ENCODE data around the gene CACNB2. TPM values are rescaled to one million over a fixed set of nuclear protein-coding genes. Genes with fewer than 3 reads are reported as not detected.

Gene CACNB2
- total RNA-seq, 6 experiments from 2014 or later = not detected

DNA sequence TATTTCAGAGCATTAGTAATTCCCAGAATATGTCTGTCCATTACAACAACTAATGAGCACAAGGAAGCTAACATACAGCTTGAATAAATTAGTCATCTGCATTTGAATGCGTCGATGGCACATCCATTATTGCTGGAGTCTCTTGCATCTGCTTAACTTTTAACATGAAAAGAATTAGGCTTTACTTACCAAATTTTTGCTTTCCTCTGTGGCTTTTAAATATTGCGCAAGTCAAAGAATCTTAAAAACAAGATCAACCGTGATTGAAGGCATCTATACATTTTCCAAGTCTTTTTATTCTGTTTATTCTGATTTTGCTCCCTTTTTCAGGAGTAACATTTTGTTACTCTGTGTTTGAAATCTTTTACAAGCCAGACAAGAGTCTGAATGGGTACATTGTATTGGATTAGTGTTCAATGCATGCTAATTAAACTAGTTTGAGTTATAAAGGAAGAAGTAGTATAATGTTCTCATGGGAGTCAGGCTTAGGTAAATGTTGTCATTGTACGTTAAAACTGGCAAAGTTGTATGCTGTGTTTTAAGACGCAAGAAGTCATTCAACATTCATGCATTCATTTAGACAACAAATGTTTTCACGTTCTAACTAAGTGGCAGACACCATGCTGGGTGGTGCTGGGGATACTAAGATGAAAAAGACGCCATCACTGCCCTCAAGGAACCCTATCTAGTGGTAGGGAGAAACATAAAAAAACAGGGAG lies 4.0 kb upstream of the CACNB2 start:
- TF ChIP-seq, protein P1, sequence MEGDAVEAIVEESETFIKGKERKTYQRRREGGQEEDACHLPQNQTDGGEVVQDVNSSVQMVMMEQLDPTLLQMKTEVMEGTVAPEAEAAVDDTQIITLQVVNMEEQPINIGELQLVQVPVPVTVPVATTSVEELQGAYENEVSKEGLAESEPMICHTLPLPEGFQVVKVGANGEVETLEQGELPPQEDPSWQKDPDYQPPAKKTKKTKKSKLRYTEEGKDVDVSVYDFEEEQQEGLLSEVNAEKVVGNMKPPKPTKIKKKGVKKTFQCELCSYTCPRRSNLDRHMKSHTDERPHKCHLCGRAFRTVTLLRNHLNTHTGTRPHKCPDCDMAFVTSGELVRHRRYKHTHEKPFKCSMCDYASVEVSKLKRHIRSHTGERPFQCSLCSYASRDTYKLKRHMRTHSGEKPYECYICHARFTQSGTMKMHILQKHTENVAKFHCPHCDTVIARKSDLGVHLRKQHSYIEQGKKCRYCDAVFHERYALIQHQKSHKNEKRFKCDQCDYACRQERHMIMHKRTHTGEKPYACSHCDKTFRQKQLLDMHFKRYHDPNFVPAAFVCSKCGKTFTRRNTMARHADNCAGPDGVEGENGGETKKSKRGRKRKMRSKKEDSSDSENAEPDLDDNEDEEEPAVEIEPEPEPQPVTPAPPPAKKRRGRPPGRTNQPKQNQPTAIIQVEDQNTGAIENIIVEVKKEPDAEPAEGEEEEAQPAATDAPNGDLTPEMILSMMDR (IDR thresholded peaks at IDR 0.05) = no peak
- Mint-ChIP-seq H3K4me3 (no peak overlapping the region), H3K9me3 (no peaks in the 10 kb centered on the region), H3K27me3 (ENCODE audit: insufficient read depth) (peaks cover 15% of the 10 kb centered on the region), H3K27ac (no peak overlapping the region), H3K36me3 (ENCODE audit: low read depth) (no peaks in the 10 kb centered on the region), H3K4me1 (ENCODE audit: low read depth) (no peaks in the 10 kb centered on the region)
- no peak for DNase-seq

DNA sequence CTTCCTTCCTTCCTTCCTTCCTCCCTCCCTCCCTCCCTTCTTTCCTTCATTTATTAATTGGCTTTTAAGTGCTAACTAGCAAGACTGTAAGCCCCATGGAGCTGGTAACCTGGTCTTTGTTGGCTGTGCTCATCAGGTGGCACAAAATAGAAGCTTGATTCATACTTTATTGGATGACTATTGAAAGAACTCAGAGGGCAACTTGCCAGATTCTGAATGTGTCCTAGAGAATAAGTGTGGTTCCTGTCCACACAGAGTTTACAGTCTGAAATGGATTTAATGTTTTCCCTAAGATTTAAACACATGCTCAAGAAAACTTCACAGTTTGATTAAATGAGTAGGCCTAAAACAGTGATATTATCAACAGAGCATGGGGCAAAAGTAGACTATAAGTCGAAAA lies 3.1 kb upstream of the CACNB2 start:
- Mint-ChIP-seq H3K27ac (no peak overlapping the region), H3K4me1 (ENCODE audit: low read depth) (no peaks in the 10 kb centered on the region), H3K36me3 (ENCODE audit: low read depth) (no peaks in the 10 kb centered on the region), H3K9me3 (no peaks in the 10 kb centered on the region), H3K27me3 (ENCODE audit: insufficient read depth) (peaks cover 21% of the 10 kb centered on the region), H3K4me3 (no peak overlapping the region)
- TF ChIP-seq, protein P1 (IDR thresholded peaks at IDR 0.05) = no peak
- DNase-seq = no peak

DNA sequence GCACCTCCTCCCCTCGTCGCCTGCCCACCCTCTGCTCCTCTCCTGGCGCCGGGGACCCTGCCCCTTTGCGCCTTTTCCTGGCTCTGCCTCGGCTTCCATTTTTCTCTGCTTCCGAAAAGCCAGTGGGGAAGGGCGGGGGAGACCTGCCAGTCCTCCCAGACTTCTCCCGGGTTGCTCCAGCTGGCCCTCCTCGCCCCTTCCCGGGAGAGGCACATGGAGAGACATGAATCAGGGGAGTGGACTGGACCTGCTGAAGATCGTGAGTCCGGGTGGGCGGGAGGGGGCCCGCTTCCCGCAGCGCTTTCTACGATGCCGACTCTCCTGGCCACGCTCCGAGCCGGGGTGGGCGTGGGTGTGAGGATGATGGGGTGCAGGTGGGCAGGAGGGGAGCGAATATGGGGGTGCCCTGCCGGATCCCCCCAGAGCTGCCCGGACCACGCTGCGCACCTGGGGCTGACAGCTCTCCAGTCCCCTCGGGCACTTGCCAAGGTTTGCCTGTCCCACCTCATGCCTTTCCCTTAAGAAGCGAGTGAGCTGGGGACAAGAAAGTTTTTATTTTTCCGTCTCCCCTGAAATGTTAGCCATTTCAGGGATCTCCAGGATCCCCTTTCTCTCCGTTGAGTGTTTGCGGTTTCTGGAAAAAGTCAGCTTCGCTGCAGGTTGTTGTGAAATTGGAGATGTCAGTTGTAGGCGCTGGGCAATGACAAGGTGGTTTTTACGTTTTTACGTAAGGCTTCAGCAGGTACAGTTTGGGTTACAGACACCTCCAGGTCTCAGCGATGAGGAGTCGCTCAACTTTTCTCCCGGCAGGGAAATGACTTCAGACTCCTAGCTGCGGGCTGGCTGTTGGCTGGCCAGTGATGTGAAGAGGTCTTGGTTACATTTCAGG lies 977 bp downstream of the CACNB2 start:
- TF ChIP-seq, protein P1 (IDR thresholded peaks at IDR 0.05) = no peak
- H3K9me3 Mint-ChIP-seq = no peaks in the 10 kb centered on the region
- no peak for DNase-seq
- H3K27ac Mint-ChIP-seq = no peak overlapping the region
- H3K4me3 Mint-ChIP-seq = no peak overlapping the region
- H3K27me3 Mint-ChIP-seq (ENCODE audit: insufficient read depth) = peaks cover 20% of the 10 kb centered on the region
- no peaks in the 10 kb centered on the region for H3K4me1 Mint-ChIP-seq (ENCODE audit: low read depth)
- H3K36me3 Mint-ChIP-seq (ENCODE audit: low read depth) = no peaks in the 10 kb centered on the region

DNA sequence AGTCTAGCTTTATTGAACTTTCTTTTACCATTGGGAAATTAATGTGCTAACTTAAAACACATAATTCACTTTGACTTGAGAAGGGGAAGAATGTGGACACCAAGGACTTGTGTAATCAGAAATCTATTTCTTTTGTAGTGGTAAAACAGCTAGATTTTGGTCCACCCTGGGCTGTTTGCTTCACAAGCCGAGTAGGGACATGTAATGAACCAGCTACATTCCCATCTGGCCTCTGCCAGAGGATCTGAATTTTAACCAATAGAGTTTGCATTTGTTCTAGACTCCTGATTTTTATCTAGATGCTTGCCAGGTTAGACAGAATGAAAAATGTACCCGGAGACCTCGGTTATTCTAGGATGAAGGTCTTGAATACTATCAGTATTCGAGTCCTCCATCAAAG lies 1.9 kb downstream of the CACNB2 start:
- Mint-ChIP-seq H3K27ac (no peak overlapping the region), H3K27me3 (ENCODE audit: insufficient read depth) (peaks cover 20% of the 10 kb centered on the region), H3K4me3 (no peak overlapping the region), H3K36me3 (ENCODE audit: low read depth) (no peaks in the 10 kb centered on the region), H3K4me1 (ENCODE audit: low read depth) (no peaks in the 10 kb centered on the region), H3K9me3 (no peaks in the 10 kb centered on the region)
- TF ChIP-seq, protein P1 (IDR thresholded peaks at IDR 0.05) = no peak
- no peak for DNase-seq

DNA sequence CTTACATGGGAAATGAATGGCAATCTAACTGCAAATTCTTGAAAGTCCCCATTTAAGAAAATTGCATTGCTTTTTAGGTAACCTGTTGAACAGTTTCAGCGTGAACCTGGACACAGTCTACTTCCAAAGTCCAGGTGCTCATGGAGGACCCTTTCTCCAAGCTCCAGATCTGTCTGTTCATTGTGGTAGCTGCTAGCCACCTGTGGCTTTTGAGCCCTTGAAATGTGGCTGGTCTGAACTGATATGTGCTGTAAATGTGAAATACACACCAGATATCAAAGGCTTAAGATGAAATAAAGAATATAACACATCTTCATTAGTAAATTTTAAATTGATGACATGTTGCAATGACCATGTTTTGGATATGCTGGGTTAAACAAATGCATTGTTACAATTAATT lies 4.2 kb downstream of the CACNB2 start:
- H3K27me3 Mint-ChIP-seq (ENCODE audit: insufficient read depth) = peaks cover 22% of the 10 kb centered on the region
- no peaks in the 10 kb centered on the region for H3K36me3 Mint-ChIP-seq (ENCODE audit: low read depth)

More for the DNA sequence above, 4.2 kb downstream of the CACNB2 start:
- Mint-ChIP-seq H3K4me1 (ENCODE audit: low read depth) (no peaks in the 10 kb centered on the region), H3K4me3 (no peak overlapping the region), H3K27ac (no peak overlapping the region), H3K9me3 (no peaks in the 10 kb centered on the region)
- DNase-seq = no peak
- TF ChIP-seq, protein P1 (IDR thresholded peaks at IDR 0.05) = no peak

Data from HFFc6 (cell line).